HEK293 (cell line): Measurements from ENCODE around the gene PLEKHG3.
A peak's percentile ranks its signal among the peaks of the same experiment; 100 is the strongest.

Source experiments
- CTCF ChIA-PET: fragments of 350-600 bp; formaldehyde crosslinking; extraction: SDS; loops from one replicate; lab custom pipeline; 2021; ENCODE audit warnings: antibody characterized with exemption; lab: Yijun Ruan, JAX
- POLR2A ChIA-PET: fragments of 300-600 bp; formaldehyde crosslinking; extraction: SDS; loops from one replicate; lab custom pipeline; 2020; ENCODE audit warnings: antibody characterized with exemption, inconsistent platforms; lab: Yijun Ruan, JAX
- H3K27ac ChIP-seq: fragments of 200-500 bp; sonication (Bioruptor generic); 2 replicates; pipeline ENCODE4 v1.5.1; 2014; ENCODE audit warnings: low read depth, low read length, control low read depth, inconsistent platforms; ENCODE audit errors: extremely low read depth
- H3K36me3 ChIP-seq, 2 experiments: fragments of 200-500 bp in 1 of 2; sonication (Bioruptor generic) in 1 of 2; 1 replicate in 1 of 2; 2 replicates in 1 of 2; pipeline ENCODE4 v1.5.1; 2014 to 2017; ENCODE audit warnings: inconsistent platforms in 2 of 2, low read length in 2 of 2; ENCODE audit not compliant: control insufficient read depth in 2 of 2, insufficient read depth in 1 of 2
- H3K4me1 ChIP-seq: fragments of 200-500 bp; sonication (Bioruptor generic); 2 replicates; pipeline ENCODE4 v1.5.1; 2014; ENCODE audit warnings: mild to moderate bottlenecking, low read length, inconsistent platforms; ENCODE audit not compliant: control insufficient read depth, insufficient read depth
- H3K4me3 ChIP-seq: 2 replicates; pipeline ENCODE4 v1.5.1; 2011; ENCODE audit warnings: low read depth, mild to moderate bottlenecking, control low read depth, low read length, moderate library complexity
- H3K9me3 ChIP-seq: fragments of 200-500 bp; sonication (Bioruptor generic); 2 replicates; pipeline ENCODE4 v1.5.1; 2014; ENCODE audit warnings: low read depth, low read length, inconsistent platforms; ENCODE audit not compliant: control insufficient read depth, insufficient read depth
- BCL6B ChIP-seq: fragments of 450-650 bp; formaldehyde crosslinking; IDR thresholded peaks from 2 replicates; pipeline ENCODE4 v1.5.1; 2017; ENCODE audit warnings: missing biosample characterization, missing genetic modification characterization
- KLF9 ChIP-seq: fragments of 450-650 bp; formaldehyde crosslinking; IDR thresholded peaks from 2 replicates; pipeline ENCODE4 v1.5.1; 2016; ENCODE audit warnings: missing biosample characterization, missing genetic modification characterization, low read depth
- ZFP37 ChIP-seq: fragments of 450-650 bp; formaldehyde crosslinking; IDR thresholded peaks from 2 replicates; pipeline ENCODE4 v1.5.1; 2016; ENCODE audit warnings: missing biosample characterization, missing genetic modification characterization
- ZNF148 ChIP-seq: fragments of 450-650 bp; formaldehyde crosslinking; IDR thresholded peaks from 2 replicates; pipeline ENCODE4 v1.5.0; 2017; ENCODE audit warnings: missing biosample characterization, missing genetic modification characterization, borderline replicate concordance
- ZNF169 ChIP-seq: fragments of 450-650 bp; formaldehyde crosslinking; IDR thresholded peaks from 2 replicates; pipeline ENCODE4 v1.5.1; 2016; ENCODE audit warnings: missing biosample characterization, missing genetic modification characterization
- ZNF174 ChIP-seq: fragments of 450-650 bp; formaldehyde crosslinking; IDR thresholded peaks from 2 replicates; pipeline ENCODE4 v1.5.0; 2017; ENCODE audit warnings: missing biosample characterization, mild to moderate bottlenecking, missing genetic modification characterization
- ZNF600 ChIP-seq: fragments of 450-650 bp; formaldehyde crosslinking; IDR thresholded peaks from 2 replicates; pipeline ENCODE4 v1.5.1; 2016; ENCODE audit warnings: missing biosample characterization, missing genetic modification characterization
- ZNF645 ChIP-seq: fragments of 450-650 bp; formaldehyde crosslinking; IDR thresholded peaks from 2 replicates; pipeline ENCODE4; 2016; ENCODE audit warnings: missing biosample characterization, missing genetic modification characterization
- ZNF664 ChIP-seq: fragments of 450-650 bp; formaldehyde crosslinking; IDR thresholded peaks from 2 replicates; pipeline ENCODE4 v1.5.1; 2016; ENCODE audit warnings: missing biosample characterization, missing genetic modification characterization
- TF ChIP-seq, protein P1 (sequence below): fragments of 450-650 bp; formaldehyde crosslinking; IDR thresholded peaks from 2 replicates; pipeline ENCODE4 v1.5.1; 2016; ENCODE audit warnings: missing biosample characterization, missing genetic modification characterization

PLEKHG3 gene

GRCh38 chr14:64745511-64746091 is 41.4 kb downstream of the PLEKHG3 start:
- no peaks in the 10 kb centered on the region for H3K4me1 ChIP-seq
- ChIA-PET POLR2A (interaction anchor here (1.6 kb wide), 1 partner anchor 42 kb away, joined by 4 read pairs; the partner anchor contains the start of gene PLEKHG3), CTCF (interaction anchor here (1.0 kb wide), 2 partner anchors 14 to 15 kb away, joined by 3 read pairs; no protein-coding TSS in a partner anchor)
- no peaks in the 10 kb centered on the region for H3K9me3 ChIP-seq
- H3K4me3 ChIP-seq, result no peak overlapping the region
- peaks cover 7 to 65% of the 10 kb centered on the region in 2 experiments; a peak in 2 of 3 replicates for H3K36me3 ChIP-seq
- TF ChIP-seq ZFP37 (tag by site-specific recombination), result no peak
- no peak overlapping the region for H3K27ac ChIP-seq

DNA sequence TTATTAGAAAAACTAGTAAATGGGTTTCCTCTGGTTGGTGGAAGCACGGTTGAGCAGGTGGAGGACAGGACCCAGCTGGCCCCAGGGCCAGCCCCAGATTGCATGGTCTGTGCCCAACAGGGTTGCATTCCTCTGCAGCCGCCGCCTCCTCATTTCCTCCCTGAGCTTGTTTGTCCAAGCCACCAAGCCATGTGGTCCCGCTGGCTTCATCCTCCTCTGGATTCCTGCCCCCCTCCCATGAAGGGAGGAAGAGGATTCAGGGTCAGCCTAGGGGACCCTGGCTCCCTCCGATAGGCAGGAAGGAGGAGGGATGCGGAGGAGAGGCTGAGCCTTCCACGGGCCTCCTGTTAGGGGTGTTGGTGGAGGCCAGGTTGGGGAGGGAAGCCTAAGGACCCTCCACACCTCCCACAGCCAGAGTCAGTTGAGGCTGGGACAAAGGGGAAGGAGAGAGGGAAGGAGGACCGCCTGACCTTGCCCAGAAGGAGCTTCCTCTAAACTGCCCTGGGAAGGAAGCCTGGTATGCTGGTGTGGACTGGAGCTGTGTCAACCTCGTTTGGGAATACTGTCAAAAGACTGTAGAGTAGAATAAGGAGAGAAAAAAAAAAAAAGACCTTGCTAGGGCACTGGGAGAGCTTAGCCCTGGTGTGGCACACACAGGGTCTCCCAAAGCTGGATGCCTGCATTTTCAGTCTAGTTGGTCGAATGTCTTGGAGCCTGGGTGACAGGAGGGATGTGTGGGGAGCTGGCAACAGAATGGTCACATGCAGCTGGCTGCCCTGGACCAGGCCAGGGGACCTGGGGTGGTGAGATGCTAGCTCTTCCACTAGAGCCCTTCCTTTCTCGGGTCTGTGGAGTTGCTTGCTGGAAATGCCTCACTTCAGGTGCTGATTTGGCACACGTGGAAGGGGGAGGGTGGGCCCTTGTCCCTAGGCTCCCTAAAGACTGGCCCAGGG is 42.4 kb downstream of the PLEKHG3 start:
- Histone ChIP-seq H3K27ac (no peak overlapping the region), H3K36me3 (peaks cover 7 to 56% of the 10 kb centered on the region in 2 experiments; a peak in 2 of 3 replicates), H3K9me3 (no peaks in the 10 kb centered on the region), H3K4me1 (no peaks in the 10 kb centered on the region), H3K4me3 (no peak overlapping the region)
- ChIA-PET CTCF (interaction anchor here (1.0 kb wide), 1 partner anchor 13 kb away, joined by 3 read pairs; no protein-coding TSS in a partner anchor), POLR2A (interaction anchor here (1.6 kb wide), 1 partner anchor 43 kb away, joined by 4 read pairs; the partner anchor contains the start of gene PLEKHG3)
- TF ChIP-seq, protein P1, sequence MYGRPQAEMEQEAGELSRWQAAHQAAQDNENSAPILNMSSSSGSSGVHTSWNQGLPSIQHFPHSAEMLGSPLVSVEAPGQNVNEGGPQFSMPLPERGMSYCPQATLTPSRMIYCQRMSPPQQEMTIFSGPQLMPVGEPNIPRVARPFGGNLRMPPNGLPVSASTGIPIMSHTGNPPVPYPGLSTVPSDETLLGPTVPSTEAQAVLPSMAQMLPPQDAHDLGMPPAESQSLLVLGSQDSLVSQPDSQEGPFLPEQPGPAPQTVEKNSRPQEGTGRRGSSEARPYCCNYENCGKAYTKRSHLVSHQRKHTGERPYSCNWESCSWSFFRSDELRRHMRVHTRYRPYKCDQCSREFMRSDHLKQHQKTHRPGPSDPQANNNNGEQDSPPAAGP (tag by site-specific recombination), result no peak
- TF ChIP-seq ZNF600 (tag by site-specific recombination), result peak; percentile 64; the same call in 1 of the 2 replicates
- TF ChIP-seq ZNF148 (tag by site-specific recombination), result no peak
- TF ChIP-seq, all 188 proteins: peak for 1

GRCh38 chr14:64747327-64747726 is 43.1 kb downstream of the PLEKHG3 start:
- no peaks in the 10 kb centered on the region for H3K4me1 ChIP-seq
- H3K9me3 ChIP-seq, result no peaks in the 10 kb centered on the region
- TF ChIP-seq ZNF174 (tag by site-specific recombination) (no peak), KLF9 (tag by site-specific recombination) (no peak), BCL6B (tag by site-specific recombination) (no peak), ZNF645 (no peak), ZNF664 (tag by site-specific recombination) (no peak), ZNF169 (no peak)
- TF ChIP-seq, all 188 proteins: peak for 0
- H3K36me3 ChIP-seq, result peaks cover 7 to 48% of the 10 kb centered on the region in 2 experiments; a peak in 2 of 3 replicates
- POLR2A ChIA-PET, result interaction anchor here (1.6 kb wide), 1 partner anchor 43 kb away, joined by 4 read pairs; the partner anchor contains the start of gene PLEKHG3
- CTCF ChIA-PET, result interaction anchor here (0.5 kb wide), 1 partner anchor 78 kb away, joined by 3 read pairs; no protein-coding TSS in a partner anchor
- H3K4me3 ChIP-seq, result no peak overlapping the region
- H3K27ac ChIP-seq, result no peak overlapping the region
